ENCODE results near the gene TBL1X.

TBL1X gene

GRCh38 chrX:9786798-9787635, 322.2 kb downstream of the TBL1X start:
- no peak overlapping the region for H3K27ac ChIP-seq (ENCODE audit: low read depth, low read length)
- no peaks in the 10 kb centered on the region for H3K36me3 ChIP-seq (ENCODE audit: control insufficient read depth, insufficient read depth, low read length)
- H3K4me3 ChIP-seq (ENCODE audit: low read length), result peak overlapping the region; percentile 23
- H3K27me3 ChIP-seq (ENCODE audit: control insufficient read depth, insufficient read depth, low read length), result no peaks in the 10 kb centered on the region
- H3K9ac ChIP-seq (ENCODE audit: low read length), result no peak overlapping the region
- no peaks in the 10 kb centered on the region for H3K4me1 ChIP-seq (ENCODE audit: control insufficient read depth, insufficient read depth, low read length)

- Histone ChIP-seq H3K27me3 (ENCODE audit: control insufficient read depth, insufficient read depth, low read length) (no peaks in the 10 kb centered on the region), H3K9ac (ENCODE audit: low read length) (no peak overlapping the region), H3K36me3 (ENCODE audit: control insufficient read depth, insufficient read depth, low read length) (no peaks in the 10 kb centered on the region), H3K4me3 (ENCODE audit: low read length) (no peak overlapping the region), H3K4me1 (ENCODE audit: control insufficient read depth, insufficient read depth, low read length) (no peaks in the 10 kb centered on the region), H3K27ac (ENCODE audit: low read depth, low read length) (no peak overlapping the region)
These were observed 324.1 kb downstream of the TBL1X start for GRCh38 chrX:9788911-9789310.

GRCh38 chrX:9789555-9789954, 324.7 kb downstream of the TBL1X start:
- Histone ChIP-seq H3K4me3 (ENCODE audit: low read length) (no peak overlapping the region), H3K9ac (ENCODE audit: low read length) (no peak overlapping the region), H3K27me3 (ENCODE audit: control insufficient read depth, insufficient read depth, low read length) (no peaks in the 10 kb centered on the region), H3K27ac (ENCODE audit: low read depth, low read length) (no peak overlapping the region), H3K4me1 (ENCODE audit: control insufficient read depth, insufficient read depth, low read length) (no peaks in the 10 kb centered on the region), H3K36me3 (ENCODE audit: control insufficient read depth, insufficient read depth, low read length) (no peaks in the 10 kb centered on the region)

Measured in rectal smooth muscle tissue (tissue), 1 donor.